ENCODE results near the gene CRYAB. TPM values are rescaled to one million over a fixed set of nuclear protein-coding genes. Genes with fewer than 3 reads are reported as not detected.

The CRYAB gene
- total RNA-seq, 1 experiment from 2014 or later: 2.1 TPM

DNA sequence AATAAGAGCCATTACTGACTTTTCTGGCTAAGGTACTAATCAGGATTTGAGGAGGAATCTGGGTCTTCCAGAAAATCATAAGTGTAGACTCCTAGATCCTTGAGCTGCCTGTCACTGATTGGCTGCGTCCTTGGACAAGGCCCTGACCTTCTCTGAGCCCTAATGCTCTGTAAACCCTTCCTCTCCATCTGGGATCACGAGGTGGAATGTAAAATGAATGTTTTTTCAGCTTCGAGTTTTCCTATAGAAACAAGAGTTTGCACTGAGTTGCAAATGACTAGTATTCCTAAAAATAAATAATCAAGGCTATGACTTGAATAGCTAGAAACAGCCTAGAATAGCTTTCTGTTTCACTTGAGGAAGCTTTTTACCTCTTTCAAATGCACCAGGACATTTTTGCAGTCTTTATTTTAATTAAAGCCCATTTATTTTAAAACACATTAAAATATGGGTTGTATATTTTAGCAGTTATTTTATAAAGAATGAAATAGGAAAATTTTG is 24.5 kb upstream of the CRYAB start (continued):
- TF ChIP-seq, protein P1, sequence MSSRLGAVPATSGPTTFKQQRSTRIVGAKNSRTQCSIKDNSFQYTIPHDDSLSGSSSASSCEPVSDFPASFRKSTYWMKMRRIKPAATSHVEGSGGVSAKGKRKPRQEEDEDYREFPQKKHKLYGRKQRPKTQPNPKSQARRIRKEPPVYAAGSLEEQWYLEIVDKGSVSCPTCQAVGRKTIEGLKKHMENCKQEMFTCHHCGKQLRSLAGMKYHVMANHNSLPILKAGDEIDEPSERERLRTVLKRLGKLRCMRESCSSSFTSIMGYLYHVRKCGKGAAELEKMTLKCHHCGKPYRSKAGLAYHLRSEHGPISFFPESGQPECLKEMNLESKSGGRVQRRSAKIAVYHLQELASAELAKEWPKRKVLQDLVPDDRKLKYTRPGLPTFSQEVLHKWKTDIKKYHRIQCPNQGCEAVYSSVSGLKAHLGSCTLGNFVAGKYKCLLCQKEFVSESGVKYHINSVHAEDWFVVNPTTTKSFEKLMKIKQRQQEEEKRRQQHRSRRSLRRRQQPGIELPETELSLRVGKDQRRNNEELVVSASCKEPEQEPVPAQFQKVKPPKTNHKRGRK (CRISPR knock-in tag; IDR thresholded peaks at IDR 0.05; ENCODE audit: borderline replicate concordance): no peak
- no peak for TF ChIP-seq SMAD3 (CRISPR knock-in tag; IDR thresholded peaks at IDR 0.05; ENCODE audit: borderline replicate concordance)
- TF ChIP-seq KAT7 (CRISPR knock-in tag; IDR thresholded peaks at IDR 0.05; ENCODE audit: borderline replicate concordance): no peak

DNA sequence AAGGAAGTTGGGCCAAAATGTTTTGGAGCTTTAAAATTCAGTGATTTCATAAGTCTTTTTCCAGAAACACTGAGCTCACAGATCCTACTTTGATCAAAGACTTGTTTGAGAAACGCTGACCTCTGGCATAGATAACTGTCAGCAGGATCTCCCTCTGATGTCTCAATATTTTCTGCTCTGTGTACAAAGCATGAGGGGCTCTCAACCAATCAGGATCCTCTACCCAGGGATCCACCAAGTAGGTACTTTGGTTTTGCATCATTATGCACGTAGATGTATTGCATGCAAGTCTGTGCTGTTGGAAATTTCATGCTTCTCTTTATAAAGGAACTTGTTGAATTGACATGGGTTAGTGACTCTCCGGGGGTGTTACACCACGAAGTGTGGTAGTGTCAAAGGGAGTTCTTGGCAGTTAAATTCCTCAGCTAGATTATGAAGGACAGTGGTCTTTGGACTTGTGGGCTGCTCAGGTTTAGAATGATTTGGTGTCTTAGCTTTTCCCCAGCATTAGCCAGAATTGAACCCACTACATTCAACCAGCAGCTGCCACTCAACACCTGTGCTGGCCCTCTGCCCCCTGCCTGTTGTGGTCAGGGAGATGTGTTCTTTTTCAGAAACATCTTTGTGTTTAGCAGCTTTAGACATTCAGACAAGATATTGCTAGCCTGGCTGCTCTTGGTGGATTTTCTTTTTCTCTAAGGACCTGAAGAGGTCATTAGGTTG is 23.9 kb upstream of the CRYAB start:
- ATAC-seq: no peak
- ChIA-PET POLR2A (interaction anchor here (0.9 to 1.0 kb wide), 2 partner anchors 9 to 43 kb away, joined by 3 to 4 read pairs; no protein-coding TSS in a partner anchor), CTCF (interaction anchor here (1.6 to 7.9 kb wide), 3 partner anchors 9 to 47 kb away, joined by 8 to 121 read pairs (median 12); no protein-coding TSS in a partner anchor)
- H3K27ac Mint-ChIP-seq: no peak overlapping the region
- H3K4me1 Mint-ChIP-seq: peaks cover 44% of the 10 kb centered on the region
- TF ChIP-seq, protein P2, sequence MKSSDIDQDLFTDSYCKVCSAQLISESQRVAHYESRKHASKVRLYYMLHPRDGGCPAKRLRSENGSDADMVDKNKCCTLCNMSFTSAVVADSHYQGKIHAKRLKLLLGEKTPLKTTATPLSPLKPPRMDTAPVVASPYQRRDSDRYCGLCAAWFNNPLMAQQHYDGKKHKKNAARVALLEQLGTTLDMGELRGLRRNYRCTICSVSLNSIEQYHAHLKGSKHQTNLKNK (CRISPR knock-in tag; IDR thresholded peaks at IDR 0.05): no peak
- TF ChIP-seq GABPB1 (CRISPR knock-in tag; IDR thresholded peaks at IDR 0.05) (peak; percentile 70; the same call in 1 of the 2 replicates), ZBTB21 (CRISPR knock-in tag; IDR thresholded peaks at IDR 0.05; ENCODE audit: borderline replicate concordance) (no peak)
- DNase-seq (ENCODE audit: low spot score): no peak
- H3K36me3 Mint-ChIP-seq: no peaks in the 10 kb centered on the region
- H3K4me3 Mint-ChIP-seq: no peak overlapping the region
- no peaks in the 10 kb centered on the region; the same call in 1 of the 2 replicates for H3K27me3 Mint-ChIP-seq (ENCODE audit: low read depth)
- H3K9me3 Mint-ChIP-seq: no peaks in the 10 kb centered on the region

DNA sequence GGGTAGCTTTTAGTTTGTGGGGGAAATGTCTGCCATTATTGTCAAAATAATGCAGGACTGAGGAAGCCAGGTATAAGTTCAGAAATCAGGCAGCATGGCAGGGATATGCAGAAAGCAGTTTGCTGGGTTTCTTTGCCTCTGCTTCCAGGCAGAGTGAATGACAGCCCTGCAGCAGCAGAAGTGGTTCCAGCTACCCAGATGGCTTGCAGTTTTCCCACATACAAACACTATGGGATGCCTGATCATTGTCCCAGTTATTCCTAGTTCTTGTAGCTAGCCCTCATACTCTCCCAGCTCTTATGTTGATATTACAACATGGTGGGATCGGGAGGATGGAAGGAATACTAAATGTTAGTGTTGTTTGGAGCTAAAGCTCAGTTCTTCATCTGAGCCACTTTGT is 22.7 kb upstream of the CRYAB start:
- no peak overlapping the region for H3K27ac Mint-ChIP-seq
- DNase-seq (ENCODE audit: low spot score) (no peak), ATAC-seq (no peak)
- ChIA-PET POLR2A (interaction anchor here (0.7 to 0.9 kb wide), 2 partner anchors 43 to 762 kb away, joined by 3 to 6 read pairs; no protein-coding TSS in a partner anchor), CTCF (interaction anchor here (0.8 to 7.9 kb wide), 5 partner anchors 8 to 48 kb away, joined by 3 to 121 read pairs (median 6); no protein-coding TSS in a partner anchor)
- H3K36me3 Mint-ChIP-seq: no peaks in the 10 kb centered on the region
- H3K9me3 Mint-ChIP-seq: no peaks in the 10 kb centered on the region
- H3K4me3 Mint-ChIP-seq: no peak overlapping the region
- no peaks in the 10 kb centered on the region; the same call in 1 of the 2 replicates for H3K27me3 Mint-ChIP-seq (ENCODE audit: low read depth)
- peaks cover 36% of the 10 kb centered on the region for H3K4me1 Mint-ChIP-seq
- TF ChIP-seq, protein P3, sequence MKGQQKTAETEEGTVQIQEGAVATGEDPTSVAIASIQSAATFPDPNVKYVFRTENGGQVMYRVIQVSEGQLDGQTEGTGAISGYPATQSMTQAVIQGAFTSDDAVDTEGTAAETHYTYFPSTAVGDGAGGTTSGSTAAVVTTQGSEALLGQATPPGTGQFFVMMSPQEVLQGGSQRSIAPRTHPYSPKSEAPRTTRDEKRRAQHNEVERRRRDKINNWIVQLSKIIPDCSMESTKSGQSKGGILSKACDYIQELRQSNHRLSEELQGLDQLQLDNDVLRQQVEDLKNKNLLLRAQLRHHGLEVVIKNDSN (CRISPR knock-in tag; IDR thresholded peaks at IDR 0.05): no peak
- TF ChIP-seq ESRRA (CRISPR knock-in tag; IDR thresholded peaks at IDR 0.05; ENCODE audit: borderline replicate concordance) (no peak), HMGA2 (CRISPR knock-in tag; IDR thresholded peaks at IDR 0.05) (no peak), GTF2I (CRISPR knock-in tag; conservative IDR thresholded peaks at IDR 0.05) (no peak), ZNF121 (CRISPR knock-in tag; IDR thresholded peaks at IDR 0.05) (no peak), TEAD4 (CRISPR knock-in tag; IDR thresholded peaks at IDR 0.05) (no peak), NR2C2 (CRISPR knock-in tag; IDR thresholded peaks at IDR 0.05) (no peak), ZNF317 (CRISPR knock-in tag; IDR thresholded peaks at IDR 0.05; ENCODE audit: borderline replicate concordance, low read depth) (no peak), ZNF396 (CRISPR knock-in tag; IDR thresholded peaks at IDR 0.05; ENCODE audit: borderline replicate concordance) (no peak), JAZF1 (CRISPR knock-in tag; IDR thresholded peaks at IDR 0.05) (no peak)
- TF ChIP-seq, protein P4, sequence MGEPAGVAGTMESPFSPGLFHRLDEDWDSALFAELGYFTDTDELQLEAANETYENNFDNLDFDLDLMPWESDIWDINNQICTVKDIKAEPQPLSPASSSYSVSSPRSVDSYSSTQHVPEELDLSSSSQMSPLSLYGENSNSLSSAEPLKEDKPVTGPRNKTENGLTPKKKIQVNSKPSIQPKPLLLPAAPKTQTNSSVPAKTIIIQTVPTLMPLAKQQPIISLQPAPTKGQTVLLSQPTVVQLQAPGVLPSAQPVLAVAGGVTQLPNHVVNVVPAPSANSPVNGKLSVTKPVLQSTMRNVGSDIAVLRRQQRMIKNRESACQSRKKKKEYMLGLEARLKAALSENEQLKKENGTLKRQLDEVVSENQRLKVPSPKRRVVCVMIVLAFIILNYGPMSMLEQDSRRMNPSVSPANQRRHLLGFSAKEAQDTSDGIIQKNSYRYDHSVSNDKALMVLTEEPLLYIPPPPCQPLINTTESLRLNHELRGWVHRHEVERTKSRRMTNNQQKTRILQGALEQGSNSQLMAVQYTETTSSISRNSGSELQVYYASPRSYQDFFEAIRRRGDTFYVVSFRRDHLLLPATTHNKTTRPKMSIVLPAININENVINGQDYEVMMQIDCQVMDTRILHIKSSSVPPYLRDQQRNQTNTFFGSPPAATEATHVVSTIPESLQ (CRISPR knock-in tag; IDR thresholded peaks at IDR 0.05): no peak
- TF ChIP-seq, protein P5, sequence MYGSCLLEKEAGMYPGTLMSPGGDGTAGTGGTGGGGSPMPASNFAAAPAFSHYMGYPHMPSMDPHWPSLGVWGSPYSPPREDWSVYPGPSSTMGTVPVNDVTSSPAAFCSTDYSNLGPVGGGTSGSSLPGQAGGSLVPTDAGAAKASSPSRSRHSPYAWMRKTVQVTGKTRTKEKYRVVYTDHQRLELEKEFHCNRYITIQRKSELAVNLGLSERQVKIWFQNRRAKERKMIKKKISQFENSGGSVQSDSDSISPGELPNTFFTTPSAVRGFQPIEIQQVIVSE (CRISPR knock-in tag; IDR thresholded peaks at IDR 0.05; ENCODE audit: borderline replicate concordance): no peak
- TF ChIP-seq, protein P6, sequence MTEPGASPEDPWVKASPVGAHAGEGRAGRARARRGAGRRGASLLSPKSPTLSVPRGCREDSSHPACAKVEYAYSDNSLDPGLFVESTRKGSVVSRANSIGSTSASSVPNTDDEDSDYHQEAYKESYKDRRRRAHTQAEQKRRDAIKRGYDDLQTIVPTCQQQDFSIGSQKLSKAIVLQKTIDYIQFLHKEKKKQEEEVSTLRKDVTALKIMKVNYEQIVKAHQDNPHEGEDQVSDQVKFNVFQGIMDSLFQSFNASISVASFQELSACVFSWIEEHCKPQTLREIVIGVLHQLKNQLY (CRISPR knock-in tag; IDR thresholded peaks at IDR 0.05): no peak
- TF ChIP-seq, protein P1 (CRISPR knock-in tag; IDR thresholded peaks at IDR 0.05; ENCODE audit: borderline replicate concordance): no peak

Measured in WTC11 (cell line).